NCI-H2227 (cell line): ENCODE data around the gene DPP6.

Experiments
- DNase-seq: peaks from one replicate; lab custom pipeline; 2025; ENCODE audit not compliant: unreplicated experiment; lab: John Stamatoyannopoulos, UW

DPP6 gene

DNA sequence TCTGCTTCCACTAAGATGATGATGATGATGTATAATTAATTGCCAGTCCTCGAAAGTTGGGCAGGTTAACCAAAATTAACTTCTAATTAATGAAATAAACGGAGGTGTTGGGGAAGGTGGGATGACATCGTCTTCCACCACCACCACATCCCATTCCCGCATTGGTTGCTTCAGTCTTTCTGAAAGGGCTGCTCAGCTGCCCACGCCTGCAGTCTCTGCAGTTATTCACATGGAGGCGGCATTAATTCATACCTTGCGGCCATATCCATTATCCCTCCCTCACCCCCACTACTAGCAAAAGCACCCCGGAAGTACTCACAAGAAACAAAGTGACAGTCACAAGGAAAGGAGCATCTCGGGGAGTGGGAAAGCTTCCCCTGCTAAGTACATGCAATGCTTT, 387.9 kb downstream of the DPP6 start:
- no peak for DNase-seq

DNA sequence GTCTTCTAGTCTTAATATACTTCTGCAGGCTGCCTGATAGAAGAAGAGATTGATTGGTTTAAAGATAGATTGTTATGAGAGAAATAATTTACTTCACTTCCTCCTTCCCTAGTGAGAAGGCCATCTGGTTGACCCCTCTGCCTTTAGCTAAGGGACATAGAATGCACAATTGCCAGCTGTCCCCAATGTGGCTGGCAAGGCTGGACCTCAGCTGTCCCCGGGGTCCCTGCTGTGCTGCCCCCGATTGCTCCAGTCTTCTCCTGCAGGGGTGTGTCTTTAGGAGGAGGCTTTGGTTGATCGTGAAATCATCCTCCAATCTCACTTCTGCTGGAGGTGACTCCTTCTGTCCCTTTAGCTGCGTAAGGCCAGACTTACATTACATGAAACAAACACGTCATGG, 388.5 kb downstream of the DPP6 start:
- DNase-seq, result no peak

DNA sequence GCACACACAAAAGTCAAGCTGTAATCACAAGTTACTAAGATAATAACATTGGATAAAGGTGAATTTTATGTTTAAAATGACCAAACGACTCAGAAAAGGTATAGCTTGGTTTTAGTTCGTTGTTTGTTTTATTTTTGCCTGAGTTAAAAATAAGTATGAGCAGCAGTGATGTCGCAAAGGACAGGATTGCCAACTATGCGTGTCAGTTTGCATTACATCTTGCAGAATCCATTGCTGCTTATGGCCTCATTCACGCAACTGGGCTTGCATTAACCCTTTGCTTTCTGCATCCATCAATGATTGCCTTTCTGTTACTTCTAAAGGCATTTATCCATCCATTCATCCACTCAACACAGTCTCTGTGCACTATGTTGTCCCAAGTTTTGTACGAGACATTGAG, 389.6 kb downstream of the DPP6 start:
- no peak for DNase-seq

DNA sequence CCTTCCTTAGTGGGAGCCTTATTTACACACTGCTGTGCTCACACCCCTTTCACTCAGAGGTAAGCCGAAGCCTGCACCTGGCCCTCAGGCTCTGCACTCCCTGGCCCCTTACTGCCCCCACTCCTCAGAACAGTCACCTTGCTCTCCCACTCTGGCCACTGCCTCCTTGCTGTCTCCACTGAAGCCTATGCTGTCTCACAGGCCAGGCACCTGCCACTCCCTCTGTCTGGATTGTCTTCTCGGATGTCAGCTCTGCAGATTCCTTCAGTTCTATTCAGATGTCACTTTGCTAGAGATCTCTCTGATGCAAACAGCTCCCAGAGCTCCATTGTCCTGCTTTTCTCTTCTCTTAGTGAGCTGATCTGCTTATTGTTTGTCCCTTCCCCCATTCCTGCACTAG, 390.7 kb downstream of the DPP6 start:
- DNase-seq, result no peak

DNA sequence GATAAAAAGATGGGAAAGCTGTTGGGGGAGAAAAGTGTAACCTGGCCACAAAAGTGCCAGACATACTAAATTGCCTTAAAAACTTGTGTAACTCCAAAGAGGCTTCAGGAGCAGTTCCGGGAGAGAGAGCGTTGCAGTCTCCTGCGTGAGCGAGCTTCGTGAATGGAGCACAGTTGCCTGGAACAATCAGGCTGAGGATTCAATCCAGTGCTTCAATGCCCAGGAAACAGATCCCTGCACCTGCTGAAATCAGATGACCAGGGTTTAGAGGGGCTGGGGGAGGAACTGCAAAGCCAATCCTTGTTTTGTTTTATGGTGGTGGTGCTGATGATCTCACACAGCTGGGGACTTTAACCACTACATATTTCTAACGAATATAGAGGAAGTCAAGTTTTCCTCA, 398.3 kb downstream of the DPP6 start:
- no peak for DNase-seq

DNA sequence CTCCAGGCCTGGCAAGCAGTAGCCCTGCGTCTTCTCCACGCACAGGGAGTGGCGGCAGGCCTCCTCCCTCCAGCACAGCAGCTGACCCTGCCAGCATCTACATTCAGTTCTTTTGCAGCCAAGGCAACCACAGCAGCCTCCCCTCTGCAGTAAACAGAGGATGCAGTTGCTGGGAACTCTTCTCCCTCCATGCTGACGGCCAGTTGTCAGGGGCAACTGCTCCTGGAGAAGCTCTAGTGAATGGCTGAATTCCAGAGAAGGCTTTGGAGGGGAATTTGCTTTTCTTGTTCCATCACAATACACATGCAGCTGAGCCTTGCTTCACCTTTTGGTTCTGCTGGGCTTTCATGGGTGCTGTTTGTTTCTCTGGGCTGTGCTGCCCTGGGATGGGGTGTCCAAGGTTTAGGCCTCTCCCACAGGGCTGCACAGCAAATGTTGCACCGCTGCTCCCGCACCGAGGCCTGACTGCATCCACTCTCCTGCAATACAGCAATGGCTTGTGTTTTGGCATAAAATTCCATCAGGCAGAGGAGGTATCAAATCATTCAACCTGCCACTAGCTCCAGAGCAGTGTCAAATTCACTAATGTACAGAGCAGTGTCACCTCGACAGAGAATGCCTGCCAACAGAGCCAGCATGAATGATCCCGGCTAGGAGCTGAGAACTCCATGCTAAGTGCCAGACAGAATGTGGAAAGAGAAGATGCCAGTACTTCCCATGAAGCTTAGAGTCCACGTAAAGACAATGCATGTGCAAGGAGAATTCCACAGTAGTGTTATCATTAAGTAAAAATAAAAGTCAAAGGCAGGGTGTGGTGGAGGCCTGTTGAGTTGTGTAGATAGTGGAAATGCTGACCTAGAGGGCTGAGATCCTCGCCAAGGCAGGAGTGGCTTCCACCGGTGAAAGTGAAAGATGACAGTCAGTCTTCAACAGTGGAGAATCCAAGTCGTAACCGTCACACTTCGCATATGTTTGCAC, 399.6 kb downstream of the DPP6 start:
- no peak for DNase-seq

DNA sequence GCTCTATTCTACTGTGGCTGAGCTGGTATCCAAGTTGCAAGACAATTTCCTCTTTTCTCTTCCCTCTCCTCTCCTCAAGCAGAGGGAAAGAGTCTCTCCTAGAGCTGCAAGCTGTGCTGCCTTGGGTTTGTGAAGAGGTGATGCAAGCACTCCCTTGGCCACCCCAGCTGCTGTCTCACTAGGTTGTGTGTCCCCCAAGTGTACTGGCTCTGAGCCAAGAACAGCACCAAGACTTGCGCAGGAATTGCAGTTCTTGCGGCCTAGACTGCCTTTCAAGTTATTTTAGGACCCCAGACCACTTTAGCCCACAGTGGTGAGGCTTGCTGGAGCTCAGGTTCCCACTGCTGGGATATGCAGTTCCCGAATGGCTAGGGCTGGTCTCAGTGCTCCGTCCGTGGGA, 411.6 kb downstream of the DPP6 start:
- DNase-seq, result no peak

DNA sequence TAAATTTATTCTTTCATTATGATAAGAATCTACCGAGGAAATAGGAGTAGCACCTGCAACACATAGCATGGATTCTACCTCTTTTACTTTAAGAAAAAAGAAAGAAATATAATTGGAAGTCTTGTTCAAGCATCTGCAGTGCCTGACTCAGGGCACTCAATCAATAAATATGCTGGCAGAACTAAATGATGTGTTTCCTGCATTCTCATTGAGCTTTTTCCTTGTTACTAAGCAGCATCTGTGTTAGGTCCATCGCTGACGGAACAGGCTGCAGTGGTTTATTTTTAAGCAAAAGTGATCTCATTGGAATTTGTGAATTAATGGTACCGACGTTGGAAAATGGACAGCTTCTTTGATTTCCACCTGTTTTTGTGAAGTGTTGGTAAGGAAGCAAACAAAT, 417.5 kb downstream of the DPP6 start:
- DNase-seq, result no peak

DNA sequence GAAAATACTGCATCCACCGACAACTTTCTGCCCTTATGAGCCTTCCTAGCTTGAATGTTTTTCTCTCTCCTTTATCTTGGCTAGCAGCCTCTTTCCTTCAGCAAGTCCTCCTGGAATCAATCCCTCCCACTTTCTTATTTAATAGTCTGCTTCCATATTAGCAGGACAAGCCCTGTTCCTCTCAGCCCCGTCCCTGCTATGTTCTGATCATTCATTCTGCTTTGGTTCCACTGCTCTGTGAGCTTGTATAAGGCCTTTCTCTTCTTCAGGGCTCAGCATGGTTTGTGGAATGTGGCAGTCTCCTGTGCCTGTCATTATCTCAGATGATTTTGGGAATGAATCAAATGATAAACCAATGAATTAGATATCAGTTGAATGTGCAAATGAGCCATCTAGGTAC, 420.1 kb downstream of the DPP6 start:
- no peak for DNase-seq

DNA sequence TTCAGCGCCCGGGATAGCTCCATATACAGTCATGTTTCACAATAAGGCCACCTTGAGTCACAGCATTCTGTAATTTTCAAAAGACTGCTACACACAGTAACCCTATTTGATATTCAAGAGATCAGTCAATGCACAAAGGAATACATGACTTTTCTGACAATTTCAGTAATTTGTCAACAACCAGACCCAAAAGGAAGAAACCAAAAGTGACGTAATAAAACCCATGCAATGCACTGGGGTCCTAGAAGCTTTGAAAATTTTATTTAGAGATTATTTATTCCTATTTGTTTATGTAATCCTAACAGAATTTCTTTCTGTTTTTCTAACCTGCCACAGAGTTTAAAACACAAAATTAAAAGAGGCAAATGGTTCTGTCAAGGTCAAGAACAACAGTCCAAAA, 421.2 kb downstream of the DPP6 start:
- no peak for DNase-seq

DNA sequence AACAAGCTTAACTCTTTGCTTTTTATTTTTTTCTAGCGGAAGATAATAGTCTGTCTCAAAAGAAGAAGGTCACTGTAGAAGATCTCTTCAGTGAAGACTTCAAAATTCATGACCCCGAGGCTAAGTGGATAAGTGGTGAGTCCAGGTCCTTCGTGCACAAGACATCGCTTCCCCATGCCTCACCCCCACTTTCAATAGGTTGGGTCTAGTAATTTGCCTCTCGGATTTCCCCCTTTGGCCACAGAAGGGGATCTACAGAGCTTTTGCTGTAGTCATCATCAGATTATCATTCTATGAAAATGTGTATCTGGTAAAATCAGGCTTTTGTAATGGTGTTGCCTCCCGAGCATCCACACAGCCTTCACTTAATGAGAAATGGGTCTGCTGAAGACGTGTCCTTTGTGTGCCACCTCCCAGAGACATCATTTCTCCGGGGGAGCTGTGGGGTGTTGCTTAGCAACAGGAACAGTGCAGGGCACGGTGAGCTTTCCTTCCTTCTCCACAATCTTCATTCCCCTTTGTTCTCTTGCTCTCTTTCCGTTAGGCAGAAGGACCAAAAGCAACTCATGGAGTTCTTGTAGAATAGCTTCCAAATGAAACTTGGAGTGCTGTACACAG, 422.8 kb downstream of the DPP6 start:
- no peak for DNase-seq

GRCh38 chr7:154475864-154476263, 423.7 kb downstream of the DPP6 start:
- DNase-seq, result no peak

GRCh38 chr7:154480817-154481216, 428.6 kb downstream of the DPP6 start:
- DNase-seq, result no peak

DNA sequence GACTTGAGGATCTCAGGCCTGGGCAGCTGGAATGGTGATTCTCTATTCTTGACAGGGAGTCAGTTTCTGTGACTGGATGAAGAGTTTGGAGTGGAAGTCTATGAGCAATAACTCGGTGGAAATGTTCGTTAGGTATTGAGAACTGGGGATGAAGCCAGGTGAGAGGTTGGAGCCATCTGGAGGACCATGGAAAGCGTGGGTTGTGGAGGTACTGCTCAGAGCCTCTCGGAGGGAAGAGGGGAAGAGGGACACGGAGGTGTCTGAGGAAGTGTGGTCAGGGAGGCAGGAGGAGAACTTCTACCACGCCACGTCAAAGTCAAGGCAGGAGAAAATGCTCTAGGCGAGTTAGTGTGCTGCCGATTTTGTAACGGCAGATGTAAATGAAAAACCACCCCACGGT, 430.7 kb downstream of the DPP6 start:
- DNase-seq, result no peak

- DNase-seq, result no peak
Measured at GRCh38 chr7:154484406-154484805, 432.2 kb downstream of the DPP6 start.

DNA sequence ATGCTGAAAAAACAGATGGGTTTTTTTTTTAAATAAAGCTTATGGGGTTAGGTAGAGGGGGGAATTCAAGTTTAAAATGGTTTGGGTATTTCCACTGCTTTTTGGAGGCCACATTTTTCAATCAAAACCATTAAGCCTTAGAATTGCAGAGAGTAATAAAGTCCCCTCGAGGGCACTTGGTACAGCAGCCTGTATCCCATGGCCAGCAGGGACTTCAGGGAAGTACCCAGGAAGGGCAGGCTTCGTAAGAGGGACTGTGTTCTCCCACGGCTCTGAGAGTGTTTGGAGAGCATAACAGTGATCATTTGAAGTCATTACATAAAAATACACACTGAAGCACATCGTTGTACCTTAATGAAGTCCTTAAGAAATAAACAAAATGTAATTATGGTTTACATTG, 432.7 kb downstream of the DPP6 start:
- DNase-seq, result no peak

DNA sequence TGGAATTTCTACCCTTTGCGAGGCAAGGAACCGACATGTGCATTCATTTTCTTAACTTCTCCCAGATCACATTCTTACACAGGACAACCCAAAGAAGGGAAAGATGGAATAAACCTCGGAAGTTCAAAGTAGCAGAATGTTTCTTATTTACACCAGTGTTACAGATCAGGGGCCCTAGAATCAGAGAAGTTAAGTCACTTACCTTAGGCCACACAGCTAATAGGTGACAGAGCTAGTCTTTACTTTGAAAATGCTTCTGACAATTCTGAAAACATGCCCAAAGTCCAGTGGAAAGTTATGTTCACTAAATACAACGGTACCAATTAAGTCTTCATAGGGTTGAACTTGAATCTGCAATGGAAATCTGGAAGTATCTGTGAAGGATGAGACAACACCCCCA, 437.7 kb downstream of the DPP6 start:
- no peak for DNase-seq

DNA sequence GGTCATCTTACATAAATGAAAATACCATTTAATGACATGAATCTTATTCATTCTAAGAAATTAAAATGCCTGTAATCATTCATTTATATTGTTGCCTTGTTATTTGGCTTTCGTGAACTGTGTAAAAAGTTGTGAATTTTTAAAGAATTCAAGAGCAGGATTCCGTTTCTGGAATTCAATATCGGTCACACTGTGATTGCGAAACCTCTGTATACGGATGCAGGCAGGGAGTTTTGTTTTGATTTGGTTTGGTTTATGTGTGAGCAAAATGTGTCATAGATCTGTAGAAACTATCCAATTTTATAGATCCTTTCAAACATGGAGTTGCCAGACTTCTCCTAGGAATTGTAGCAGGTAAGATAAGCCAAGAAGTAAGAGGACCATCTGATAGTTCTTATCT, 441.4 kb downstream of the DPP6 start:
- no peak for DNase-seq

DNA sequence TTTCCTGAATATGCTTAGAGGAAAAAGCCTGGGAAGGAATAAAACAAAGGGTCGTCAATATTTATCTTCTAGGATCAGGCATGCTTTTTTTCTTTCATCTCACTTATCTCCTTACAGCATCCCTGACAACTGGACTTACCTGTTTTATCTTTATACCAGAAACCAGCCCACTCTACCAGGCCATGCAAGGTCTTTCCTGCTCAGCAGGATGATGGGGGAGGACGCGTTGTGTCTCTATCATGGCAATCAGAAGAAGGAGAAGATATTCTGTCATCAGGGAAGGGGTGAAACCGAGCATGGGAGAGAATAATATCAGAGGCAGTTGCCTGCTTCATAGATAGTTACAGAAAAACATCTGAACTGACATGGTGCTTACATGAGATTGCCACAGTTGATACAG, 445.6 kb downstream of the DPP6 start:
- no peak for DNase-seq

GRCh38 chr7:154503962-154504550, 451.9 kb downstream of the DPP6 start:
- no peak for DNase-seq

GRCh38 chr7:154504918-154505317, 452.7 kb downstream of the DPP6 start:
- no peak for DNase-seq

DNA sequence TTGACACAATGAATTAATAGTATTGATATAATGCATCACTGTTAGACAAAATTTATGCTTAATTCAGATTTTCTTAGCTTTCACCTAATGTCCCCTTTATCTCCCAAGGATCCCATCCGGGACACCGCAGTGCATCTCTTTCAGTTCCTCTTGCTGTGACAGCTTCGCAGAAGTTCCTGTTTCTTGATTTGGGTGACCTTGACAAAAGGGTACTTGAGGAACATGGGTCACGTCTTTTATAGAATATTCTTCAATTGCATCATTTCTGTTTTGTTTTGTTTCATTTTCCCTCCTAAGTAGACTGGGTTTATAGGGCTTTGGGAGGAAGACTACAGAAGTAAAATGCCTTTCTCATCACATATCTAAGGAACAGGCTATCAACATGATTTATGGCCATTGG, 453.2 kb downstream of the DPP6 start:
- DNase-seq, result no peak
